Activated naive CD8-positive, alpha-beta T cell treated with anti-CD3 and anti-CD28 coated beads for 36 hours (primary cell): ENCODE measurements around the gene SMCHD1. TPM values are rescaled to one million over a fixed set of nuclear protein-coding genes. Genes with fewer than 3 reads are reported as not detected.
A peak's percentile ranks its signal among the peaks of the same experiment; 100 is the strongest.

Experiments used
- DNase-seq: peaks from one replicate; pipeline ENCODE4 v3.0.0; 2021
- H3K27ac Mint-ChIP-seq: one replicate; pipeline ENCODE4 v1.8.0; 2022; ENCODE audit warnings: mild to moderate bottlenecking, moderate library complexity, mixed read lengths
- H3K27me3 Mint-ChIP-seq: one replicate; pipeline ENCODE4 v1.8.0; 2022; ENCODE audit warnings: mild to moderate bottlenecking, mixed read lengths
- H3K36me3 Mint-ChIP-seq: one replicate; pipeline ENCODE4 v1.8.0; 2021; ENCODE audit warnings: mild to moderate bottlenecking, mixed read lengths
- H3K4me1 Mint-ChIP-seq: one replicate; pipeline ENCODE4 v1.8.0; 2021; ENCODE audit warnings: mixed read lengths
- H3K4me3 Mint-ChIP-seq: one replicate; pipeline ENCODE4 v1.8.0; 2022; ENCODE audit warnings: mild to moderate bottlenecking, moderate library complexity, mixed read lengths
- H3K9me3 Mint-ChIP-seq: one replicate; pipeline ENCODE4 v1.8.0; 2022; ENCODE audit warnings: mixed read lengths
- total RNA-seq, 2 experiments: library from RNA; stranded (reverse); gene quantifications; one replicate each; pipeline ENCODE4 v1.2.3, GENCODE V29; 2021

SMCHD1 gene
- 10 to 100 TPM; 85.1 to 97.2 TPM for total RNA-seq

DNA sequence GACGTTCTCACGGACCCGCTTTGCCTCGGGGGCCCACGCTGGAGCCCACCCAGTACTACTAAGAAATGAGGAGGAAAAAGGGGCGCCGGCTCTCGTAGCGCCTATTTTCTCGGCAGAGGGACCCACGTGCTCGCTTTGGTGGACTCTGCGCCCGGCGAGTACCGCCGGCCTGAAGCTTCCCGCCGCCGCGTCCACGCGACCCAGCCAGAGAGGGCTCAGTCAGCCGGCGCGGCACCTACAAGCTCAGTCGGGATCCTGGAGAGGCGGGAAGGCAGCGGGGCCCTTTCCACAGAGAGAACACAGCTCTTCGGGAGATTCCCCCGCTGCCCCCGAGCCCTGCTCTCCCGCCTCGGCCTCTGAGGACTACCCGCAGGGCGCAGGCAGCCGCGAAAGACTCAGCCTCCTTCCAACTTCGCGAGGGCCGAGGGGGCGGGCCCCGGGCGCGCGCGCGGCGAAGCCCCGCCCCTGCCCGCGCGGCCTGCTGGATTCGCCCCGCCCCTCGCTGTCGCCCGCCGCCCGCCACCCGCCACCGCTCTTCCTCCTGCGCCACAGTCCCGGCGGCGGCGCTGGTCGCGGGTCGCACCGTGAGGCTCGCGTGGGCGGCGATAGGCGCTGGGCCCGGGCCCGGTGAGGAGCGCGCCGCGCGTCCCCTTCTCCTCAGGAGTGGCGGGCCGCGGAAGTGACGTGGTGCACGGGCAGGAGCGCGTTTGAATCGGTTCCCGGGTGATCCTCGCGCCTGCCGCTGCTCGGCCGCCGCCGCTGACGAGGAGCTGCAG, at the start of gene SMCHD1:
Gene SMCHD1, plus strand, starts transcription at position 549 of the 776 bp plus-strand sequence. CDS start 350 bp downstream, outside the sequence.
- DNase-seq = peak; percentile 97
- Mint-ChIP-seq H3K9me3 (no peaks in the 10 kb centered on the region), H3K27ac (peak within 1 kb of the TSS; percentile 98), H3K36me3 (peaks cover 25% of the 10 kb centered on the region), H3K4me3 (peak within 1 kb of the TSS; percentile 94), H3K27me3 (no peaks in the 10 kb centered on the region), H3K4me1 (peaks cover 33% of the 10 kb centered on the region)

GRCh38 chr18:2606335-2606734, 49.2 kb upstream of the SMCHD1 start:
- H3K36me3 Mint-ChIP-seq = peaks cover 52% of the 10 kb centered on the region

DNA sequence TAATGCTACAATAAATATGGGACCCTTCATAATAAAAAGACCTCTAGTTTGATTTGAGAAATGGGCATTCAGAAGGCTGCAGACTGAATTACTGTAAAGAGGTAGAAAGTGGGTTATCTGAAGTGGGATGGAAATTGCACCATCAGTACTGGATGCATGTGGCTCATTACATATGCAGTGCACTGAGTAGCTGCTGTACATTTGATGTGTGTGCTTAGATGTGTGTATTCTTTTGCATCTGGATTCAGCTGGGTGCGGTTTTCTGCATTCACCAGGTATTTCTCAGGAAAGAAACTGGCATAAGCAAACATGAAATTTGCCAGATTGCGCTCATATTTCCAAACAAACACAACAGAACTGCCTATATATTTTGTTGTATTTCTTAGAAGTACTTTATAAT, 45.9 kb upstream of the SMCHD1 start:
- Mint-ChIP-seq H3K27me3 (no peaks in the 10 kb centered on the region), H3K4me3 (no peak overlapping the region), H3K27ac (no peak overlapping the region), H3K9me3 (no peaks in the 10 kb centered on the region), H3K36me3 (peaks cover 56% of the 10 kb centered on the region), H3K4me1 (peaks cover 24% of the 10 kb centered on the region)
- no peak for DNase-seq

More at GRCh38 chr18:2606335-2606734, 49.2 kb upstream of the SMCHD1 start:
- H3K4me1 Mint-ChIP-seq = peaks cover 37% of the 10 kb centered on the region
- H3K27me3 Mint-ChIP-seq = no peaks in the 10 kb centered on the region
- H3K9me3 Mint-ChIP-seq = no peaks in the 10 kb centered on the region
- no peak for DNase-seq
- peak overlapping the region; percentile 42 for H3K4me3 Mint-ChIP-seq
- H3K27ac Mint-ChIP-seq = peak overlapping the region; percentile 82

DNA sequence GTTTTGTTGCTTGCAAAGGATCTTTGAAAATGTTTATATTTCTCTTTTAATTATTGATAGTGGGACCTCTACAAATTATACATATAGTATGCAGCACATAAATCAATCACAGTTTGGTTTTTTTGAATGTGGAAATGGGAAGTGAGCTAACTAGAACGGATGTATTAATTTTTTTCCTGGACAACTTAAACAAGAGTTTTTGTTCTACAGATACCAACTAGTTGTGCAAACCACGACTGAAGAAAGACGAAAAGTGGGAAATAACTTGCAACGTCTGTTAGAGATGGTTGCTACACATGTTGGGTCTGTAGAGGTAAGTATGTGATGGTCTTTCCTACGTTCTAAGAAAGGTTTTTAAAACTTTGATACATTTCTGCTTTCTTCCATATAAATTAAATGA, 45.0 kb upstream of the SMCHD1 start:
- no peaks in the 10 kb centered on the region for H3K27me3 Mint-ChIP-seq
- H3K9me3 Mint-ChIP-seq = peaks cover 2% of the 10 kb centered on the region
- no peak overlapping the region for H3K4me3 Mint-ChIP-seq
- peaks cover 15% of the 10 kb centered on the region for H3K4me1 Mint-ChIP-seq
- H3K27ac Mint-ChIP-seq = no peak overlapping the region
- peaks cover 62% of the 10 kb centered on the region for H3K36me3 Mint-ChIP-seq
- DNase-seq = no peak

- Mint-ChIP-seq H3K27me3 (no peaks in the 10 kb centered on the region), H3K4me1 (peaks cover 6% of the 10 kb centered on the region), H3K4me3 (no peak overlapping the region), H3K9me3 (peaks cover 2% of the 10 kb centered on the region), H3K27ac (no peak overlapping the region), H3K36me3 (peaks cover 67% of the 10 kb centered on the region)
- no peak for DNase-seq
Observed at GRCh38 chr18:2612996-2613395, 42.5 kb upstream of the SMCHD1 start.

GRCh38 chr18:2617401-2617998, 38.0 kb upstream of the SMCHD1 start:
- Mint-ChIP-seq H3K27me3 (no peaks in the 10 kb centered on the region), H3K27ac (peak overlapping the region; percentile 16), H3K9me3 (peaks cover 2% of the 10 kb centered on the region), H3K36me3 (peaks cover 42% of the 10 kb centered on the region), H3K4me1 (peaks cover 3% of the 10 kb centered on the region), H3K4me3 (no peak overlapping the region)
- DNase-seq = no peak

- H3K9me3 Mint-ChIP-seq = peaks cover 2% of the 10 kb centered on the region
- H3K27me3 Mint-ChIP-seq = no peaks in the 10 kb centered on the region
- H3K4me1 Mint-ChIP-seq = peaks cover 3% of the 10 kb centered on the region
- no peak for DNase-seq
- no peak overlapping the region for H3K4me3 Mint-ChIP-seq
- peaks cover 38% of the 10 kb centered on the region for H3K36me3 Mint-ChIP-seq
- H3K27ac Mint-ChIP-seq = no peak overlapping the region
Observed at GRCh38 chr18:2618009-2618408, 37.5 kb upstream of the SMCHD1 start.

DNA sequence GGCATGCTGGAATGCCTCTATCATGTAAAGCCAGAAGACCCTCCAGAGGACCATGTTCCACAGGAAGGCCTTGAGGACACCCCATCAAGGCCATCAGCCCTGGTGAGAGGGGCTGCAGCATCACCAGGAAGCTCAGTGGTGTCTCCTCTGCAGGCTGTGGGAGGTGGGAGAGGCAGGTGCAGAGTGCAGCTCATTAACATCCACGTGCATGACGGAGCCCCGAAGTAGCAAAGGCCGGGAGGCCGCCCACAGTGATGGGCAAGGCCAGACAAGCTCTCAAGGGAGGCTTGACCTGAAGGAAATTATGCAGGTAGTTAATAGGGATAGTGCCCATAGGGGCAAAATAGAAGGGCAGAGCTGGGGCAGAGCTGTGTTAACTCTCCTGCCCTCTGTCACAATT, 30.3 kb upstream of the SMCHD1 start:
- H3K9me3 Mint-ChIP-seq = no peaks in the 10 kb centered on the region
- no peaks in the 10 kb centered on the region for H3K27me3 Mint-ChIP-seq
- peaks cover 21% of the 10 kb centered on the region for H3K4me1 Mint-ChIP-seq
- no peaks in the 10 kb centered on the region for H3K36me3 Mint-ChIP-seq
- no peak overlapping the region for H3K4me3 Mint-ChIP-seq
- DNase-seq = no peak
- H3K27ac Mint-ChIP-seq = no peak overlapping the region

DNA sequence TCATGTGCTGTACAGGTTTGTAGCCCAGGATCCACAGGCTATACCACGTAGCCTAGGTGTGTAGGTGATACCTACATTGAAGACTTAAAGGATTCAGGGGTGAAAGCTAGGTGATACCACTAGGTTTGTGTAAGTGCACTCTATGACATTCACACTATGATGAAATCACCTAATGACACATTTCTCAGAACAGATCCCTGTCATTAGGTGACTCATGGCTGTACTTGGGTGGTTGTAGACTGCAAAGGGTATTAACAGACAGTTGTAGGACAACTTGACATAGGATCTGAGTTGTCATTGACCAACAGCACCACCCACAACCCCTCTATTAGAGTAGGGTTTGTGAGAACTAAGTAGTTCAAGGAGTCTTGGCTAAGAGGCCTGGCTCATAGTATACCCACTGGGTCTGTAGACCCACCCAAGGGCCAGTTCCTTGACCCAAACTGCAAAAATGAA, 27.7 kb upstream of the SMCHD1 start:
- Mint-ChIP-seq H3K9me3 (peaks cover 8% of the 10 kb centered on the region), H3K27me3 (no peaks in the 10 kb centered on the region), H3K4me3 (no peak overlapping the region), H3K36me3 (peaks cover 2% of the 10 kb centered on the region), H3K27ac (peak overlapping the region; percentile 65), H3K4me1 (peaks cover 26% of the 10 kb centered on the region)
- DNase-seq = no peak

GRCh38 chr18:2629003-2629402, 26.5 kb upstream of the SMCHD1 start:
- no peaks in the 10 kb centered on the region for H3K27me3 Mint-ChIP-seq
- H3K27ac Mint-ChIP-seq = no peak overlapping the region
- DNase-seq = no peak
- H3K36me3 Mint-ChIP-seq = peaks cover 2% of the 10 kb centered on the region
- H3K4me1 Mint-ChIP-seq = peaks cover 32% of the 10 kb centered on the region
- H3K4me3 Mint-ChIP-seq = no peak overlapping the region
- H3K9me3 Mint-ChIP-seq = peaks cover 10% of the 10 kb centered on the region

DNA sequence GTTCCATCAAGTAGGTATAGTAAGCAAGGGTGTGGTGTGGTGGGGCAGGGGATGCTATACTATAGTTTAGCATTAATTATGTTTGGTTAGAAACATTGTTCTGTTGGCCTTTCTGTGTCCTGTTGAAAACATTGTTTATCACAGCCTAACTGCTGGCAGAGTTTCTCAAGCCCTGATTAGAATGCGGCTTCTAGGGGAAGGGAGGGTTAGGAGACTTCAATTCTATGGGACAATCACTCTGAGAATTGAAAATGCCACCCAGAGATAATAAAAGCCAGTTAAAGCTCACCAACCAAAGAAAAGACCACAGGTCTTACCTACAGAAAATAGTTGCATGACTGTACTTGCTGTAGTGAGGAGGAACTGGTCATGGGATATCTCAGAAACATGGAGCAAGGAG, 19.9 kb upstream of the SMCHD1 start:
- peaks cover 28% of the 10 kb centered on the region for H3K9me3 Mint-ChIP-seq
- H3K27ac Mint-ChIP-seq = peak overlapping the region; percentile 96
- peaks cover 68% of the 10 kb centered on the region for H3K4me1 Mint-ChIP-seq
- H3K4me3 Mint-ChIP-seq = no peak overlapping the region
- H3K27me3 Mint-ChIP-seq = no peaks in the 10 kb centered on the region
- DNase-seq = no peak
- peaks cover 20% of the 10 kb centered on the region for H3K36me3 Mint-ChIP-seq

- DNase-seq = no peak
- Mint-ChIP-seq H3K4me3 (peak overlapping the region; percentile 74), H3K36me3 (peaks cover 20% of the 10 kb centered on the region), H3K4me1 (peaks cover 72% of the 10 kb centered on the region), H3K9me3 (peaks cover 28% of the 10 kb centered on the region), H3K27me3 (no peaks in the 10 kb centered on the region), H3K27ac (peak overlapping the region; percentile 96)
Observed at GRCh38 chr18:2636126-2636631, 19.3 kb upstream of the SMCHD1 start.

- Mint-ChIP-seq H3K27me3 (no peaks in the 10 kb centered on the region), H3K27ac (peak overlapping the region; percentile 92), H3K4me3 (peak overlapping the region; percentile 54), H3K4me1 (peaks cover 48% of the 10 kb centered on the region), H3K36me3 (peaks cover 11% of the 10 kb centered on the region), H3K9me3 (peaks cover 7% of the 10 kb centered on the region)
- no peak for DNase-seq
Observed at GRCh38 chr18:2641638-2642037, 13.9 kb upstream of the SMCHD1 start.

DNA sequence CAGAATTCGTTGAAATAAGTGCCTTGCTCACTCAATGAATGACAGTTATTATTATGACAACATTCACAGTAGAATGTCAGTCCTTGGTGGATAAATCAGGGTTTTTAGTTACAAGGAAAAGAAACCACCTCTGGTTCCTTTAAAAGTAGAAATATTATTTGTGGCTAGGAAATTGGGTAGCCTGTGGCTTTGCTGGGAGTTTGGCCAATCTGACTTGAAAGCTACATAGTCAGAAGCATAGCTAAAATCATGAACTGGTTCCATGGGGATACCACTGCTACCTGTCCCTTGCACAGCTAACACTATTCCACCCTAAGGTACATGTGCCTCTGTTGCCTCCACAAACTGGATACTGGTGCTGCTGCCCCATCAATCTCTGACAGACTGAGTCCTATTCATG, 12.8 kb upstream of the SMCHD1 start:
- peaks cover 39% of the 10 kb centered on the region for H3K4me1 Mint-ChIP-seq
- no peaks in the 10 kb centered on the region for H3K27me3 Mint-ChIP-seq
- H3K4me3 Mint-ChIP-seq = no peak overlapping the region
- H3K9me3 Mint-ChIP-seq = peaks cover 4% of the 10 kb centered on the region
- no peak for DNase-seq
- H3K36me3 Mint-ChIP-seq = peaks cover 6% of the 10 kb centered on the region
- no peak overlapping the region for H3K27ac Mint-ChIP-seq

- H3K27me3 Mint-ChIP-seq = no peaks in the 10 kb centered on the region
- H3K36me3 Mint-ChIP-seq = no peaks in the 10 kb centered on the region
- H3K9me3 Mint-ChIP-seq = no peaks in the 10 kb centered on the region
- no peak for DNase-seq
- no peak overlapping the region for H3K4me3 Mint-ChIP-seq
- peaks cover 23% of the 10 kb centered on the region for H3K4me1 Mint-ChIP-seq
- H3K27ac Mint-ChIP-seq = no peak overlapping the region
Observed at GRCh38 chr18:2644535-2644934, 11.0 kb upstream of the SMCHD1 start.
